Common myeloid progenitor, CD34-positive (primary cell): ENCODE measurements around the gene GJC2.

ENCODE experiments used
- CTCF ChIA-PET: fragments of 350-600 bp; sonication (Branson Sonifier 250); formaldehyde crosslinking; loops from one replicate; lab custom pipeline; 2021; ENCODE audit warnings: antibody characterized with exemption; lab: Charles Lee
- POLR2A ChIA-PET: fragments of 350-600 bp; sonication (Branson Sonifier 250); formaldehyde crosslinking; loops from one replicate; lab custom pipeline; 2021; ENCODE audit warnings: antibody characterized with exemption; lab: Charles Lee
- DNase-seq, 3 donors: peaks; one replicate each; pipeline versions ENCODE4 v3.0.0 to v3.0.0-alpha.2; 2013
- H3K27ac ChIP-seq, 2 experiments: 1 replicate in 1 of 2; 2 replicates in 1 of 2; pipeline ENCODE4 v1.7.0; 2013; ENCODE audit warnings: inconsistent platforms in 2 of 2, low read length in 2 of 2, mild to moderate bottlenecking in 2 of 2, low read depth in 1 of 2, moderate library complexity in 1 of 2; ENCODE audit not compliant: severe bottlenecking in 2 of 2, insufficient read depth in 1 of 2, poor library complexity in 1 of 2
- H3K27me3 ChIP-seq, 5 experiments: replicated peaks in 2 of 5; 1 replicate in 3 of 5; 2 replicates in 2 of 5; pipeline versions ENCODE4 v1.6.1 to v1.7.0; 2013; ENCODE audit warnings: low read length in 4 of 5, mild to moderate bottlenecking in 2 of 5, moderate library complexity in 2 of 5, inconsistent platforms in 1 of 5; ENCODE audit not compliant: insufficient read depth in 5 of 5, control insufficient read depth in 4 of 5
- H3K36me3 ChIP-seq, 4 experiments: 1 replicate in 2 of 4; 2 replicates in 2 of 4; pipeline versions ENCODE4 v1.6.1 to v1.7.0; 2013; ENCODE audit warnings: low read length in 3 of 4, control low read depth in 1 of 4, mild to moderate bottlenecking in 1 of 4; ENCODE audit not compliant: control insufficient read depth in 4 of 4, insufficient read depth in 4 of 4
- H3K4me1 ChIP-seq, 4 experiments: 1 replicate in 3 of 4; 2 replicates in 1 of 4; pipeline versions ENCODE4 v1.6.1 to v1.7.1; 2013; ENCODE audit warnings: low read length in 3 of 4, mild to moderate bottlenecking in 3 of 4, control low read depth in 1 of 4, inconsistent platforms in 1 of 4, moderate library complexity in 1 of 4; ENCODE audit not compliant: control insufficient read depth in 4 of 4, insufficient read depth in 4 of 4; ENCODE audit errors: control extremely low read depth in 1 of 4
- H3K4me3 ChIP-seq, 7 experiments: 1 replicate in 4 of 7; 2 replicates in 3 of 7; pipeline versions ENCODE4 v1.5.1 to v1.7.0; 2013; ENCODE audit warnings: mild to moderate bottlenecking in 7 of 7, low read length in 6 of 7, moderate library complexity in 6 of 7, inconsistent platforms in 2 of 7, low read depth in 2 of 7, control low read depth in 1 of 7; ENCODE audit not compliant: insufficient read depth in 4 of 7, control insufficient read depth in 1 of 7; ENCODE audit errors: extremely low read depth in 1 of 7
- H3K9me3 ChIP-seq, 5 experiments: 1 replicate in 4 of 5; 2 replicates in 1 of 5; pipeline versions ENCODE4 v1.6.1 to v1.7.1; 2013; ENCODE audit warnings: low read length in 4 of 5, mild to moderate bottlenecking in 2 of 5, inconsistent platforms in 1 of 5, low read depth in 1 of 5, moderate library complexity in 1 of 5; ENCODE audit not compliant: control insufficient read depth in 4 of 5, insufficient read depth in 2 of 5; ENCODE audit errors: control extremely low read depth in 1 of 5
- WGBS: methylation state at CpG from one replicate; pipeline ENCODE4 v1.1.5; 2013; ENCODE audit not compliant: insufficient coverage; 5-methylcytosine and 5-hydroxymethylcytosine counted together

GJC2 gene

GRCh38 chr1:228208831-228209551 is 59.3 kb downstream of the GJC2 start:
- POLR2A ChIA-PET, result no interaction called here
- Histone ChIP-seq H3K9me3 (no peaks in the 10 kb centered on the region), H3K27me3 (peaks cover 0 to 31% (median 2%) of the 10 kb centered on the region in 5 experiments), H3K36me3 (no peaks in the 10 kb centered on the region), H3K4me3 (no peak overlapping the region), H3K4me1 (peaks cover 0 to 12% (median 10%) of the 10 kb centered on the region in 4 experiments), H3K27ac (no peak overlapping the region)
- DNase-seq, result no peak
- 82% methylated on average over 15 of the region's 19 CpGs for WGBS
- CTCF ChIA-PET, result interaction anchor here (0.7 to 1.2 kb wide), 3 partner anchors 10 to 71 kb away, joined by 3 to 5 read pairs (median 3); no protein-coding TSS in a partner anchor
